ENCODE results near the gene DUSP3.

DUSP3 gene

DNA sequence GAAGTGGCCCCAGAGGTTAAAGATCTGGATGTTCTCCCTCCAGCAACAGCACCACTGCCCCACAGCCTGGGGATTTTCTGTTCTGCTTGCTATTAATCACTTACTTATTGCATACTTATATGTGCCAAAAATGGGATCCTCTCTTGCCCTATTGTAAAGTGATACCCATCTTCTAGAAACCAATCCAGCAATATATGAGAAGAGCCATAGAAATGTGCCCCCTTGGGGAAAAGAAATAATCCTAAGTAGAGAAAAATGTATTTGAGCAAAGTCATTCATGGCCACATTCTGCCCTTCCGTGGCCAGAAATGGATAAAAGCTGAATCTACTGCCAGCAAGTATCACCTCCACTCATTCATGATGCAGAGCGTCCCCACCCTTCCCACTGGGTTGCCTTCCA lies 41.1 kb downstream of the DUSP3 start:
- in situ Hi-C loops (cut with MboI; ENCODE audit: low sequenced_read_pairs), result no loop called here

DNA sequence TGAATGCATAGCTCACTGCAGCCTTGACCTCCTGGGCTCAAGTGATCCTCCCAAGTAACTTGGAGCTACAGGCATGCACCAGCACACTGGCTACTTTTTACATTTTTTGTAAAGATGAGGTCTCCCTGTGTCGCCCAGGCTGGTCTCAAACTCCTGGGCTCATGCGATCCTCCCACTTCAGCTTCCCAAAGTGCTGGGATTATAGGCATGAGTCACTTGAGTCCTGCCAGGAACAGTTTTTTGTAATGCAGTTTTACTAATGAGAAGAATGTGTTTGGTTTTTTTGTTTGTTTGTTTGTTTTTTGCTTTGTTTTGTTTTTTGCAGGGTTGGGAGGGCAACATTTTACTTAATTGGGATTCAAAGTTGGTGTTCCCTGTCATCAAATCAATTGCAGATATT lies 42.4 kb downstream of the DUSP3 start:
- in situ Hi-C loops (cut with MboI; ENCODE audit: low sequenced_read_pairs), result no loop called here

DNA sequence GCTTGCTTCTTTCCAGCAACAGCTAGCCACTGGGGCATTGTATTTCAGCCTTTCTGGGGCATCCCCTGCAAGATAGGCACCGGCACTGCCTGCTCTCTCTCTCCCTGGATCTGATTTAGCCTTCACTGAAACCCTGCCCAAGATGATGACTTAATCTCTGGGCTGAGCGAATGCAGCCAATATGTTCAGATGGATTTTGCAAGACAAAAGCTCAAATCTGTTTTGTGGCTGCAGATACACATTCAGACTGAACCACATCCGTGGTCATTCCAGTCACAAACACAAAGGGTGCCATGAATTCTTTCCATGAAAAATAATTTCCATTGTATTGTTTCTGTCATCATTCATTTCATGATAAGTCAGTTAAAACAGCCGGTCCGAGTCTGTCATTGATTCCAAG lies 44.4 kb downstream of the DUSP3 start:
- in situ Hi-C loops (cut with MboI; ENCODE audit: low sequenced_read_pairs), result no loop called here

DNA sequence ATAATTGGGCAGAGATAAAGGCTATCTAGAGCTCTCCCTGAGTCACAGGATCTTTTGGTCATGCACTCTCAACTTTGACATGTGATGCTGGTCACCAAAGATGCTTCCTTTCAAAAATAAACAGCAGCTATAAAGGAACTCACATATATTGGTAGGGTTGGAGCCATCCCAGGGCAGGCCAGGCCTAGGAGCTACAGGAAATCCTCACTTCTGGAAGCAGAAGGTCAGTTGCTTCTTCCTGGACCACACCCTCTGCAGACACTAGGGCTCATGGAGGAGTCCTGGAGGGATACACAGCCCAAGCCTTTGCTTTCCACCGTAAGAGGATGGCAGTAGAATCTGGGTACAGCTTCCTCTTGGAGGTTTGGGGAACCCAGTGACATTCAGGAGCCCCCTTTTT lies 44.8 kb downstream of the DUSP3 start:
- in situ Hi-C loops (cut with MboI; ENCODE audit: low sequenced_read_pairs), result no loop called here

DNA sequence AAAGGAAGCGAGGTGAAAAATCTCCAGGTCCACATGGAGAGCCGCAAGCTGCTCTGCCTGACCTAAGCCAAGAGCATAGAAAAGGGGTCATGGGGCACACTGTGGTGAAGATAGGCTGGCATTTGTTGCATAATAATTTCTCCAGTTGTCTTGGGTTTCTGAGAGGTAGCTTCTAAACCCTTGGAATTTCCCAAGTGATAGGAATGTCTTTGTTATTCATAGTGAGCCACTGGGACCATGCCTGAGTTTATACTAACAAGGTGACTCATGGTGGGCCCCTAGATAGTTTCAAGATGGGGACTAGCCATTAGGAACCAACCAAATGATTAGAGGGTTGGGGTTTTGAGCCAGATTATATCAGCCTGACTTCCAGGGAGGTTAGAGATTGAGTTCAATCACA lies 45.8 kb downstream of the DUSP3 start:
- in situ Hi-C loops (cut with MboI; ENCODE audit: low sequenced_read_pairs), result no loop called here

DNA sequence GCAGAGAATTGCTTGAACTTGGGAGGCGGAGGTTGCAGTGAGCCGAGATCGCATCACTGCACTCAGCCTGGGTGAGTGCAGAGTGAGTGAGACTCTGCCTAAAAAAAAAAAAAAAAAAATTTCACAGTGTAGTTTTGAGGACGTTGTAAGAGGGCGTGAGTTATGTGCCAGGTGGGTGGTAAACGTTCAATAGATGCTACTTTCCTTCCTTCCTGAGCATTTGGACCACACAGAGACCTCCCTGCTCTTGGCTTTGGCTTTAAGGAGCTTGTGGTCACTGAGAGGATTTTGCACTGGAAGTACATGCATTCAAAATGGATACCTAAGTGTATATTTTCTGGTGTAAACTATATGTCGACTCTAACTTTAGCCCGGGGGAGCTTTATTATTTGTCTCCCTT lies 50.7 kb downstream of the DUSP3 start:
- in situ Hi-C loops (cut with MboI; ENCODE audit: low sequenced_read_pairs), result no loop called here

DNA sequence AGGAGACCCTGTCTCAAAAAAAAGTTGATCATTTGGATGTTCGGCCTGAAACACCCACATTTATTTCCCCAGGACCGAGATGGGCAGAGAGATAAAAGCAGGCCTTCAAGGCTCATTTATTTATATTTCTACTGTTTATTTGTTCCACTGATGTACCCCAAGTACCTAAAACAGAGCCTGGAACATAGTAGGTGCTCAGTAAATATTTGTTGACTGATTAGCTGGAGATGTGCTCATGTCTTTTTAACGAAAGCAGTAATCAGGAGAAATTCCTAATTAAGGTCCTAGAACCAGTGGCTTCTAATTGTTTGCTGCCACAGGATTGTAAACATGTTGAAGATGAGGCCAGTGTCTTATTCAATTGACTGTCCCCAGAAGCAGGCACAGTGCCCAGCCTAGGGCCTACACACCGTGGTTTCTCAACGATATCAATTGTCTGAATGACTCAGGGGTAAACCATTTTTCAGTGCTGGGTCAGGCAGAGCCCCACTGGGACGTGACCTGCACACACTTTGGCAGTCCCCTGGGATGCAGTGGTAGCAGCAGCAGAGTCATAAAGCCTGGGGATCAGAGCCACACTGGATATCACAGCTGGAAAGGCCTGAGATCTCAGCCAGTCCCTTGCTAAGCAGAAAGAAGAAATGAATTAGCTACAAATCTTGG lies 54.9 kb downstream of the DUSP3 start:
- in situ Hi-C loops (cut with MboI; ENCODE audit: low sequenced_read_pairs), result no loop called here

DNA sequence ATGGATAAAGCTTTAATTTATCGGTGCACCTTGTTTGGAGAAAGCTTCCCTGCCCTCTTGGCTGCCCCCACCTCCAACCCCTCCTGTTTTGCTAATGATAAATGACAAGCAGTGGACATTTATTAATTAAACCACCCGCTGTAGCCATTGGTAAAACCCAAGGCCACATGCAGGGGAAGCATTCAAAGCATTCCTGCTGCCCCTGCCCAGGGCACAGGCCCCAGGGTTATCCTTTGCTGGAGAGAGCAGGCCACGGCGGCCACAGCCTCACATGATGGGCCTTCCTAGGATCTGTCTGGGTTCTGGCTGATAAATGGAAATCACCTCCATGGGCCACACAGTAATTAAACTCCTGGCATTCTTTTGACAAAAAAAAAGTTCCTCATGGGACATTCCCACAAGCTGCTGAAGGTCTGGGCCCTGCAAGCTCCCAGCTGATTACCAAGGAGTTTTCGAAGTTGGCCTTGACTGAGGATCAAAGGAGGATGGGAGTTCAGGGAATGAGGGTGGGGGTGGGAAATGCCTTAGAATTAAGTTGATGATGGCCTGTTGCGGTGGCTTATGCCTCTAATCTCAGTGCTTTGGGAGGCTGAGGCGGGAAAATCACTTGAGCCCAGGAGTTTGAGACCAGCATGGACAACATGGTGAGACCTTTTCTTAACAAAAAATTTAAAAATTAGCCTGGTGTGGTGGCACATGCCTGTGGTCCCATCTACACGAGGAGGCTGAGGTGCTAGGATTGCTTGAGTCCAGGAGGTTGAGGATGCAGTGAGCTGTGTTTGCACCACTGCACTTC lies 55.7 kb downstream of the DUSP3 start:
- in situ Hi-C loops (cut with MboI; ENCODE audit: low sequenced_read_pairs), result no loop called here

DNA sequence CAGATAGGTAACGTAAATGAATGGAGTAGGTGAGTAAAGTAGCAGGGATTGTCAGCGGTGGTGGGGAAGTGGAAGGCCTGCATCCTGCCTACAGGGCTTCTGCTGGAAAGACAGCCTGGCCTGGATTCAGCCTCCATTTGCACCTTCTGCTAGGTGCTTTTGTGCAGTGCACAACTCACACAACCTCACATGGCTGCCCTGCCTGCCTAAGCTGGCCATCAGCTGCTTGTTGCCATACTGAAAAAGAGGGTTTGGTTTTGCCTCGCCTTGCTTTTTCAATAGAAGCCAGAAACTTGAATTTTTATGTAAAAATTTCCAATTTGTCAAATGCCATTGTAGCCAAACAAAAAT lies 56.5 kb downstream of the DUSP3 start:
- in situ Hi-C loops (cut with MboI; ENCODE audit: low sequenced_read_pairs), result no loop called here

DNA sequence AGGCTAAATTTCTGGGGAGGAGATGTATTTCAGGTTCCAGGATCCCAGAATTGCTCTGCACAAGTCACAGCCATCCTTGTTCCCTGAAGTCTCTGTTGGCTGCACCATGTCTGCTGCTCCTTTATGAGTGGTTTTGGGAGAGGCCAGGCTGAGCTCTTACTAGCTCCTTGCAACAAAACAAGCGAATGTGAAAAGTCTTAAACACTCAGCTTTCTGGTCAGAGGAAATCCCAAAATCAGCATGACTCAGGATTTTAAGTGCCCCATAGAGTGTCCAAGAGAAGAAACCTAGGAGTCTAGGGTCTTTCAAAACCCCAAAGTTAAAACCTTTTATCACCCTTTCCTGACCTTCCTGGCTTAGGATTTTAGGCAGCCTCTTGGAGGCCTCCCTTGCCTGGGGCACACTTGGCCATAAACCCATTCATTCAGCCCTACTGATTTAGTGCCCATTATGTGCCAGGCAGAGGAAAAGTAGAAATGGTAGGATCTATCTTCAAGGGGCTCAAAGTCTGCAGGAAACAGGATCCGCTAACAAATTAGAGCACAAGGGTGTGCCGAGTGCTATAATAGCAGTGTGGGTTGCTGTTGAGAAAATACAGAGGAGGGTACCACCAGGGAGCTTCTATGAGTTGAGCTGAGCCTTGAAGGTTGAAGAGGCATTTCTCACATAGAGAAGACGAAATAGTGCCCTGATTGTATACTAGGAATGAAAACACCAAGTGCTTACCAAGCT lies 57.1 kb downstream of the DUSP3 start:
- in situ Hi-C loops (cut with MboI; ENCODE audit: low sequenced_read_pairs), result no loop called here

DNA sequence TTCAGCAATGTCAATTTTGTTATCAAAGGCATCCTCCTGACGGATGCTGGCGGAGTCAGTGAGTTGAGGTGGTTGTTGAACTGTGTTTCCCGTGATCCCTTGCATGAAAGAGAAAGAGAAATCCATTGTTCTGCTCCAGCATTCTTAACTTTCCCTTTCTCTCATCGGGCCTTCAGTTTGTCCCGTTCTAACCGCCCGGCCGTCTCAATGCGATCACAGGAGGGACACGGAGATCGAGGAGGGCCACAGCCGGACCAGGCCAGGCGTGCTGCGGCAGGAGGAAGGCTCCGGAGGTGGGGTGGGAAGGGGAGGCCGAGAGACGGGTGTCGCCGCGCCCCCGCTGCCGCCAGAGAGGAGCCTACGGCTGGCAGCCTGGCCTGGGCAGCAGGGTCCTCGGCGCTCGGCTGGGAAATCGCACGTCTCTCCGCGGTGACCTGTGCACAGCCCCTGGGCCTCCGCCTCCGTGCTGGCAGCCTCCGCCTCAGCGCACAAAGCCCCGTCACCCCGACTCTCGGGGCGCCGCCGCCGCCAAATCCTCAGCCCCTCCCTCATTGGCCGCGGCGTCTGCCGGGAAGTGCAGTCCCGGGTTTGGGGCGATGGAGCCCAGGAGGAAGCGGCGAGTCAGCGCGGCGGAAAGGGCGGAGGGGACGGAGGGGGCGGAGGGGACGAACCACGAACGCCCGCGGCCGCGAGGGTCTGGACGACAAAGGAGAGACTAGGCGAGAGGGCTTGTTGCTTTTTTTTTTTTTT lies 58.3 kb downstream of the DUSP3 start:
- in situ Hi-C loops (cut with MboI; ENCODE audit: low sequenced_read_pairs), result no loop called here

DNA sequence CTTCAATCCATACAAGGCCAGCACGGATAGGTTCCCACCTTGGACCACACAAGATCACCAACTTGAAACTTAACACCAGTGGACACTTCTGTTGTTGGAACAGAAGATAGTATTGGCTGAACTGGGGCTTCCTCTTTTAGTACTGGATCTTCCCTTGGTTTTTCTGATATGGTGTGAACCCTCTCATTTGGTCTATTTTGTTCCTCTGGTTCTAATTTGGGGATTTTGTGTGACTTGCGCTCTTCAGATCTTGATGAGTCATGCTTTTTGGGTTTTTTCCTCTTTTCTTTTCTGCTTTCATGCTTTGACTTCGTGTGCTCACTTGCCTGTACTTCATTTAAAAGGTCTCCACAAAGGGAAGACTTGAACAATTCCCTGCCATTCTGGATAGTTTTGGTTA lies 59.2 kb downstream of the DUSP3 start:
- in situ Hi-C loops (cut with MboI; ENCODE audit: low sequenced_read_pairs), result no loop called here

DNA sequence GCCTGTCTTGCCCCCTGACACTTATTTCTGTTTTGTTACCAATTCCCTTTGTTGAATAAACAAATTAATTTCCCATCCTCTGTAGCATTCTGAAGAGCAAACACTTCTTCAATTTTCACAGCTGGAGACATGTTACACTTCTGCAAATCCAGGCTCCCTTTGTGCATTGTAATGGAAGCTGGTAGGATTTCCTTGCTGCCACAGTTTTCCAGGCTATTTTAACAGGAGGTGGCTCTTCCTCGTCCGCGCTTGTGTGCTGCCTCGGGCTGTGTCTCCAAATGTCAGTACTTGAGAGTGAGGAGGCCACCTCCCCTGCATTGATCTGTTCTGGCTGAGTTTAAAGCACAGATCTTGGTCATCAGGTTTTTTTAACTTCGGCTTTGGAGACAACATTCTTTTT lies 60.2 kb downstream of the DUSP3 start:
- in situ Hi-C loops (cut with MboI; ENCODE audit: low sequenced_read_pairs), result no loop called here

DNA sequence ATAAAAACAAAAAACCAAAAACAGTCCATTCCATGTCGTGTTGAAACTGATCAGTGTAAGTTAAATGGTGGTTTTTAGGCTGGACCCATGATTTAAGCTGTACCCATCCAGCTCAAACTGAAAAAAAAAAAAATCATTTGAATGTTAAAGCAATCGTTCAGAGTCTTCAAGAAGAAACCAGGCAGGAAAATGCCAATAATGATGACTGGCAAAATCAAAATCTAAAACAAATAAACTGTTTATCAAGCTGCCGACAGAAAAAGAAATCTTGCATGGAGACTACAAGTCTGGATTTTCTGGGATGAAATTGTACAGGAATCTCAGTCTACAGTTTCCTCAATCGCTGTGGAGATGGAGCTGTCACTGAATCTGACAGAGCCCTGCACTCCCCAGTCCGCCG lies 60.9 kb downstream of the DUSP3 start:
- in situ Hi-C loops (cut with MboI; ENCODE audit: low sequenced_read_pairs), result no loop called here
